NCI-H524 treated with DMSO at 0.1 percent for 48 hours (cell line): ENCODE results near the gene CCR5AS.
"Not testable (repeated sequence)": the region's sequence is repeated elsewhere in the genome, so short reads cannot be mapped to it uniquely, and the experiment has no call there.

Experiments
- DNase-seq: peaks from one replicate; lab custom pipeline; 2025; lab: John Stamatoyannopoulos, UW

The CCR5AS gene

DNA sequence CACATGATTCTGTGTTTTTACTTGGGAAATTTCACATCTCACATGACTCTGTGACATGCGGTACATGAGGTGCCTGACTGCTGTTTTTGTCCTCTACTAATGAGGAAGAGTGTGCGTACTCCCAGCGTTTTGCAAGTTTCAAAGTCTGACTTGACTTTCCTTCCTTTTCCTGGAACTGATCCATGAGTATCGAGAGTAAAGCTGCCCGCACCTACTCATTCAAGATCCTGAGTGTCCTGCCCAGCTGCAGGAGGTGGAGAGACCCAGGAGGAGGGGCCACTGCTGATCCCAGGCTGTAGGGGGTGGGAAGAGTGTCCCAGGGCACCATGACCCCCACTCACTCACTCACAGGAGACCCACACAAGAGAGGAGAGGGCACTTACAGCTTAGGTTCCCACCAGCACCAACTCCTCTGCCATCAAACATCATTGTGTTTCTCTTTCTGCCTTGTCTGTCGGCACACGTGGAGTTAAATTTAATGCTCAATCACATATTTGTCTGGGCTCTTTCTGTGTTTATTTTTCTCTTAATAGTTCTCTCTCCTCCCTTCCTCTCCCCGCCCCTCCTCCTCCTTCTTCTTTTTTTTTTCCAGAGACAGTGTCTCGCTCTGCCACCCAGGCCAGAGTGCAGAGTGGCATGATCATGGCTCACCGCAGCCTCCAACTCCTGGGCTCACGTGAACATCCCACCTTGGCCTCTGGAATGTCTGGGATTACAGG, 1.4 kb downstream of the CCR5AS start:
- no peak for DNase-seq

- DNase-seq: not testable (repeated sequence)
Measured at GRCh38 chr3:46402902-46403301, 4.0 kb downstream of the CCR5AS start.

DNA sequence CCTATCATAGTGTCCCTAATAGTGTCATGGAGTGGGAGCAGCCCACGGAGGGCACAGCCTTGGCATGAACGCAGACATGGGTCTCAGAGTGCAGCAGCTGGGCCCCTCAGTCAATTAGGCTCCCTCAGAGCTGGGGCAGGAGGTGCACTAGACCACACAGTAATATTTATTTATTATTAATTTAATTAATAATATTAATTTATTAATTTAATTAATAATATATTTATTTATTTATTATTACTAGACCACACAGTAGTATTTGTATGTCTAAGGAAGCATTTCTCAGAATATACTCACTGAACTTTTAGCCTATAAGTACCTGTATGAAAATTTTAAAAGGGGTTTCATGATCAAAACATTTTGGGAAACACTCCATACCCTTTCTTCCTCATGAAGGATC, 5.3 kb downstream of the CCR5AS start:
- DNase-seq: no peak

GRCh38 chr3:46400846-46401245, 6.0 kb downstream of the CCR5AS start:
- no peak for DNase-seq

DNA sequence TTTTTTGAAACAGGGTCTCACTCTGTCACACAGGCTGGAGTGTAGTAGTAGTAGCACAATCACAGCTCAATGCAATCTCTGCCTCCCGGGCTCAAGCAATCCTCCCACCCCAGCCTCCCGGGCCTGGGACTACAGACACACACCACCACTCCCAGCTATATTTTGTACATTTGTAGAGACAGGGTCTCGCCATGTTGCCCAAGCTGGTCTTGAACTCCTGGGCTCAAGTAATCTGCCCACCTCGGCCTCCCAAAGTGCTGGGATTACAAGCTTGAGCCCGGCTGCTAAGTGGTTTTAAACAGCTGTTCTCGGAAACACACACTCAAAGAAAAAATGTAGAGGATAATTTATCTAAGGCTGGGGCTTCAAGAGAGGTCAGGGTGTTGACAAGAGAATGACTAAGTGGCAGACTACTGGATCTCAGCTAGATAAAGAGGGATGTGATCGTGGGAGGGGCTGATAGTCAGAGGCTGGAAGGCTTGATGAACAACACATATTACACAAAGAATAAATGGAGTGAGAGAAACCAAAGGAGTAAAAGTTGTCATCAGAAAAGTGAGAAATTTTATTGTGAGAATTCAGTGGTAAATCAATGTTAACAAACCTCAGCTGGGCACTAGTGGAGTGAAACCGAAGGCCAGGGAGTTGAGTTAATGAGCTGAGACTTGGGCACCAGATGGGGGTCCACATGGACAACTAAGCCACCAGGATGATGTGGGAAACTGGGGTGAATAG, 6.7 kb downstream of the CCR5AS start:
- DNase-seq: peak; percentile 81

- no peak for DNase-seq
Measured at GRCh38 chr3:46399557-46399956, 7.3 kb downstream of the CCR5AS start.

DNA sequence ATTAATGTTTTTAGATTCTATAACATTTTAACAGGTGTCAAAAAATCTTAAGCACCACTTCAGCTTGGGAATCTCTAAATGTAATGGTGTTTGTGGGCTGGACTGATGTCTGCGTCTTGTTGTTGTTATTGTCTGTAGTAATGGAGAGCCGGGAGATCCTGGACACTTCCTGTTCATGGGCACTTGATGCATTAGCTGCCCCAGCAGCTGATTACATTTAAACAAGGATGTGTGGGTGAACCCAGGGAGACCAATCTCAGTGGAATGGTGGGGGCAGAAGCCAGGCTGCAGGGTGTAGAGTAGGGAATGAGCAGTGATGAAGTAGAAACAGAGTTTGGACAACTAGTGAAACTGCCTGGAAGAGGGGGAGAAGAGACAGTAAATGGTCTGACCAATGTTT, 7.8 kb downstream of the CCR5AS start:
- no peak for DNase-seq

GRCh38 chr3:46398186-46398955, 8.5 kb downstream of the CCR5AS start:
- DNase-seq: no peak

DNA sequence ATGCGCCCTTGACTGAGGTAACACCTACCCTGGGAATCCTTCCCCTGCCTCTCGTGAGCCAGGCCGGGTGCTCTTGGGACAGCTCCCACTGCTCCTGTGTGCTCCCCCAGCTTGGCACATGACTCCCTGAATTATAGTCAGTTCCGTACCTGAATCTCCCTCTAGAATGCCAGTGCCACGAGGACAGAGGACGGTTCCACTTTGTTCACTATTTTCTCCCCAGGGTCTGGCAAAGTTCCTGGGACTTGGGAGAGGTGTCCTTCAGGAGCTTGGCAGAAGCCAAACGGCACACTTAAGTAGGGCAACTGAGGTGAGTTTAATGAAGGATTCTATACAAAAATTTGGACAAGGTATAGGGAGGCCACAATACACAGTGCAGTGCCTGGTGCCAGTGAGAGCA, 9.8 kb downstream of the CCR5AS start:
- DNase-seq: no peak

- DNase-seq: no peak
Measured at GRCh38 chr3:46395766-46396530, 10.9 kb downstream of the CCR5AS start.

DNA sequence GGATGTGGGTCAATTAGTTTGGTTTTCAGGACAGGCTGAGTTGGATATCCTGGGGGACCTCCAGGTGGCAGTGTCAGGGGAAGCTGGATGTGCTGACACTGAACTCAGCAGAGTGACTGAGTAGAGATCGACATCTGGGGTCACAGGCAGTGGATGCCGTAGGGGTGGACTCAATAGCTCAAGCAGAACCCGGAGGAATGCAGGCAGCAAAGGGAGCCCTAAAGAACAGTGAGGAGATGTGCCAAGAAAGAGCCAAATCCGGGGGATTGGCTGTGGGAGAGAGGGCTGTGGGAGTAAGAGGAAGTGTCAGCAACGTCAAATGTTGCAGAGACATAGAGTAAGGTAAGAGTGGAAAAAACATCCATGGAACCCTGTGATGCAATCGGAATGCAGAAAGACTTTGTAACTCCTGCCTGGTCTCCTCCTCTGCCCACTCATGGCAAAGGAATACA, 11.6 kb downstream of the CCR5AS start:
- no peak for DNase-seq

DNA sequence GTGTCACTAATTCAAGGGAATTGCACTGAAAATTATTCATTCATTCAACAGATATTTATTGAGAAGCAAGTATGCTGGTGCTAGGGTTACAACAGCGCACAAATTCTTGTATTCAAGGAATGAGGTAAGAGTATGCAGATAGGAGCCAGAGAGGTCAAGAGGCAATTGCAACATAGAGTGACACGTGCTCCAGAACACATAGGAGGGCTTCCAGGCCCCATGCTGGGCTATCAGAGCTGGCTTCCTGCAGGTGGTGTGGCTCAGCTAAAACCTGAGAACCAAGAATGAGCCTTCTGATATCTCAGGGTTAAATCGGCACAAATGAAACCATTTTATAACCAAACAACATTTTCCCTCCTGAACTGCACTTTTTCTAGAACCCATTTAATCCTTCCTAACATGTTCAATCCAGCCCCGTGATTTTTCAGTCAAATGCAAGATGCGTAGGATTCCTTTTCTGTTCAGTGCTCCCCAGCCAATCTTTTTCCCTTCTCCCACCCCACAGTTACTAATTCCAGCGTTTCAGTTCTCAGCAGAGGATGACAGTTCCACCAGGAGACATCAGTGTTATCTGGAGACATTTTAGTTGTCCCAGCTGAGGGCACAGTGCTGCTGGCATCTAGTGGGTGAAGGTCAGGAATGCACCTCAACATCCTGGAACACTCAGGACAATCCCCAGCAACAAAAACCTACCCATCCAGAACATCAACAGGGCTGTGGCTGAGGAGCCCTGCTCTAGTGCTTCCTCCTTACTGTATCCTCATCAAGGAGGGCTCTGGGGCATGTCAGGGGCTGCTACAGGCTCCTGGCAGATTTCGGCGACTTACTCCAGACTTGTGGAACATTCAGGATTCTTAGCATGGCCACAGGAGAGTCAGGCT, 13.1 kb downstream of the CCR5AS start:
- no peak for DNase-seq

DNA sequence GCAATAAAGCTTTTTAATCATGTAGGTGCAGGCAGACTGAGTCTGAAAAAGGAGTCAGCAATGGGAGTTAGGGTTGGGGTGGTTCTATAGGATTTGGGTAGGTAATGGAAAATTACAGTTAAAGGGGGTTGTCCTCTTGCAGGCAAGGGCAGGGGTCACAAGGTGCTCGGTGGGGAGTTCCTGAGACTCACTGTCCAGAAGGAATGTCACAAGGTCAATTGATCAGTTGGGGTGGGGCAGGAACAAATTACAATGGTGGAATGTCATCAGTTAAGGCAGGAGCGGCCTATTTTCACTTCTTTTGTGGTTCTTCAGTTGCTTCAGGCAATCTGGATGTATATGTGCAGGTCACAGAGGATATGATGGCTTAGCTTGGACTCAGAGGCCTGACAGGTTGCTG, 13.9 kb downstream of the CCR5AS start:
- DNase-seq: no peak

DNA sequence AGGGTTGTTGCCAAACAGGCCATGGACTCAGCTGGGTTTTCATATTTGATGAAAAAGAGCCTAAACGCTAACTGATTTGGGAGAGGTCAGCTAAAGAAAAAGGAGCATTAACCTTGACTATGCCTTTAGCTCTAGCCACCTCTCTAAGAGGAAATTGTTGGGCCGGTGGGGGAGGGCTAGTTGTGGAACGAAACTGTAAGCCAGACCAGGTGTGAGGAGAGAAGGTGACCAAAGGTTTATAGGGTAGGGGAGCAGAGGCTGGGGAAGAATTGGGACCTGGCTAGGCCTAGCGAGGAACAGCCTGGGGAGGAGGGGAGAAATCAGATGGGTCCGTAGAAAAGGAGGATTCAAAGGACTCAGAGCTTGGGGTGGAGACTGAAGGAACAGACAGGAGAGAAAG, 15.3 kb downstream of the CCR5AS start:
- DNase-seq: not testable (repeated sequence)

DNA sequence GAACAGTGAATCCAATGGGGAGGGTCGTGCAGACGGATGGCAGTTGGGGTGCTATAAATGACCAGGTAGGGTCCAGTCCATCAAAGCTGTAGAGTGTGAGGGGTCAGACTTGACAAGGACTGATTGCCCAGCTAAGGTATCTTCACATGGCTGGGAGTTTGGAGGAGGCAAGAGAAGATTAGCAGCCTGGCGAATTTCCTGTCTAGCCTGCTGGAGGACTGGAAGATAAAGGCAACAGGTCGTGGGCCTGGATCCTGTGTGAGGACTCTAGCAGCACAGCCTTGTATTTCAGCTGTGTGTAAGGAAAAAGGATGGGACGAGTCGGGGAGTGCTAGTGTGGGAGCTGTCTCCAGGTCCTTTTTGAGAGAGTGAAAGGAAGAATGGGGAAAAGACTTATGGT, 17.6 kb downstream of the CCR5AS start:
- no peak for DNase-seq

DNA sequence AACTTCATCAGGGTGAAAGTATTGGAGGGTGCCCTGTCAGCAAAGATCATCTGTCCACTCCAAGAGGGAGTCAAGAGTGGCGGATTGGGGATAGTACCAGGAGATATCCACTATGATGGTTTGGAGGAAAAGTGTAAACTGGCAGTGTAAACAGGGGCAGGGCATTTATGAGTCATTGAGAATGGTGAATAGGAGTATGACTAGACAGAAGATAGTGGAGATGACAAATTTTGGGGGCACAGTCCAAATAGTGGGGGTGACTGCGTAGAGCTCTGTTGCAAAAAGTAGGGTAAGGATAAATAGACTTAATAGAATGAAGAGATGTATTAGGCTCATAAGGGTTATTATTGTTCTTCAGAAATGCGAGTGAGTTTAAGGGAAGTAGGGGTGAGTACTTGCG, 18.0 kb downstream of the CCR5AS start:
- not testable (repeated sequence) for DNase-seq

DNA sequence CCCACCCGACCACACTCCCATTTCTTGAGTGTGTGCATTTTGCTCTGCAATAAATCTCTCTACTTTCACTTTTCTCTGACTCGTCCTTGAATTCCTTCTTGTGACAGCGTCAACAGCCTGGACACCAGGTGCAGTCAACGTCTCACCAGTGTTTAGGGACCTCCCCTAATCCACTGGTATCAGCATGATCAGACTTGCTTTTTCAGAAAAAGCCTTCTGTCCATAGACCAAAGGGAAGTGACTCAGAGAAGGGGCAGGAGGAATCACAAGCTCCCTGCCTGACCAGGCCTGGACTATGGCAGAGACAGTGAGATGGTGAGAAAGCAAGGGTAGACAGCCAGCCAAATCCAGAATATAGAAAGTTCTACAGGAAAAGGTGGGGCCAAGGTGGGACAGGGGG, 20.7 kb downstream of the CCR5AS start:
- no peak for DNase-seq

- no peak for DNase-seq
Measured at GRCh38 chr3:46383951-46384330, 22.9 kb downstream of the CCR5AS start.

GRCh38 chr3:46383211-46383950, 23.5 kb downstream of the CCR5AS start:
- DNase-seq: no peak

- no peak for DNase-seq
Measured at GRCh38 chr3:46381625-46382024, 25.2 kb downstream of the CCR5AS start.
